ENCODE data around the gene TACR2.

The TACR2 gene

DNA sequence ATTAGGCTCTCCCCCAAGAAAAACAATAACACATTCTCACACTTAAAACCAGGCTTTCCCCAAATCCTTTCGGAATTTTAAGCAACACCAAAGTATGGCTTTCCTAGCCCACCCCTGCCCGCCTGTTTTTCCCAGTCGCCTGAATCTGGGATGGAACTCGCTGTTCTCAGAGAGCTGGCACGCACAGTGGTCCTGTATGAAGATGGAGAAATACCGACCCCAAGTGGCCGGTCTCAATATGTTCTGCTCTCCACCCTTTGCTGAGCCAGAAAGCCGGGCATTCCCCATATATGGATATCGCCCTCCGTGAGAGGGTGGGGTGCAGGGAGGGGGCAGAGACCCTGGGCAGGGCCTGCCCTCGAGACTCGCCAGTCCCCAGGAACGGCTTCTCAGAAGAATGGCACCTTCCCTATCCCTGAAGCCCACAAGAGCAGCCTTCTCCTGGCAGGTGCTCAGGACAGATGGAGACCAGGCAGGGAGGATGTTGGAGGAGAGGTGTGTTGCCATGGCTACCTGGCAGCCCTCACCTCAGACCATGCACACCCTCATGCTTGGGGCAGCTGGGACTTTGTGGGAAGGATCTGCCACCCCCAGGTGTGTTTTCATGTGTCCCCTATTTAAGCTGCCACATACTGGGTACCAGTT lies 3.4 kb downstream of the TACR2 start:
- Histone ChIP-seq H3K4me1 (ENCODE audit: low read depth, poor library complexity, severe bottlenecking) (peaks cover 10% of the 10 kb centered on the region), H3K4me2 (no peak overlapping the region), H3K4me3 (IDR thresholded peaks at IDR 0.05; ENCODE audit: insufficient read depth, low read depth, low read length) (no peak overlapping the region)

GRCh38 chr10:69412232-69412790 lies 4.4 kb downstream of the TACR2 start:
- H3K4me2 ChIP-seq = no peak overlapping the region

More for the DNA sequence above, 3.4 kb downstream of the TACR2 start:
- H4K20me1 ChIP-seq (ENCODE audit: insufficient read depth) = no peaks in the 10 kb centered on the region
- no peaks in the 10 kb centered on the region for H3K36me3 ChIP-seq (ENCODE audit: insufficient read depth)
- H2AFZ ChIP-seq (ENCODE audit: low read depth) = no peak overlapping the region
- H3K27me3 ChIP-seq (ENCODE audit: insufficient read depth, low read depth) = no peaks in the 10 kb centered on the region
- no peaks in the 10 kb centered on the region for H3K79me2 ChIP-seq (ENCODE audit: insufficient read depth, low read depth)
- no peak overlapping the region for H3K9ac ChIP-seq
- H3K27ac ChIP-seq = no peak overlapping the region
- no peak for TF ChIP-seq CTCF (conservative IDR thresholded peaks at IDR 0.05; ENCODE audit: low read depth, low read length)

DNA sequence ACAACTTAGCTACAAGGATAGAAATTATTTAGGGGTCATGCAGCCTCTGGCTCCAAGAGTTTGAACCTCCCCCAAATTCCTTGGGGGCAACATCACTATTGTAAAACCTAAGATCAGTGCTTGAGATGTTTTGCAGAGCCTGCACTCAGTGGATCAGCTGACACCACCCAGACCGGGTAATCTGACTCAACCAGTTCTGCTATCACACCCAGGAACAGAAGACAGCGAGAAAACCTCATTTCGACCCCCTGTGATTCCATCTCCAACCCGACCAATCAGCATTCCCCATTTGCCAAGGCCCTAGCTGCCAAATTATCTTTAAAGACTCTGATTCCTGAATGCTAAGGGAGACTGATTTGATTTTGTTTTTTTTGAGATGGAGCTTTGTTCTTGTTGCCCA lies 5.2 kb downstream of the TACR2 start:
- TF ChIP-seq CTCF (conservative IDR thresholded peaks at IDR 0.05; ENCODE audit: low read depth, low read length) = no peak
- no peak overlapping the region for H3K4me3 ChIP-seq (IDR thresholded peaks at IDR 0.05; ENCODE audit: insufficient read depth, low read depth, low read length)
- no peak overlapping the region for H3K4me2 ChIP-seq
- H2AFZ ChIP-seq (ENCODE audit: low read depth) = no peak overlapping the region
- H4K20me1 ChIP-seq (ENCODE audit: insufficient read depth) = no peaks in the 10 kb centered on the region
- H3K27ac ChIP-seq = no peak overlapping the region
- H3K36me3 ChIP-seq (ENCODE audit: insufficient read depth) = no peaks in the 10 kb centered on the region
- no peaks in the 10 kb centered on the region for H3K79me2 ChIP-seq (ENCODE audit: insufficient read depth, low read depth)
- no peaks in the 10 kb centered on the region for H3K27me3 ChIP-seq (ENCODE audit: insufficient read depth, low read depth)
- H3K4me1 ChIP-seq (ENCODE audit: low read depth, poor library complexity, severe bottlenecking) = peaks cover 11% of the 10 kb centered on the region
- H3K9ac ChIP-seq = no peak overlapping the region

More at GRCh38 chr10:69412232-69412790, 4.4 kb downstream of the TACR2 start:
- H3K4me3 ChIP-seq (IDR thresholded peaks at IDR 0.05; ENCODE audit: insufficient read depth, low read depth, low read length) = no peak overlapping the region
- H3K9ac ChIP-seq = no peak overlapping the region
- TF ChIP-seq CTCF (conservative IDR thresholded peaks at IDR 0.05; ENCODE audit: low read depth, low read length) = no peak
- no peaks in the 10 kb centered on the region for H3K27me3 ChIP-seq (ENCODE audit: insufficient read depth, low read depth)
- no peaks in the 10 kb centered on the region for H3K36me3 ChIP-seq (ENCODE audit: insufficient read depth)
- H4K20me1 ChIP-seq (ENCODE audit: insufficient read depth) = no peaks in the 10 kb centered on the region
- no peak overlapping the region for H2AFZ ChIP-seq (ENCODE audit: low read depth)
- H3K4me1 ChIP-seq (ENCODE audit: low read depth, poor library complexity, severe bottlenecking) = peaks cover 11% of the 10 kb centered on the region
- H3K79me2 ChIP-seq (ENCODE audit: insufficient read depth, low read depth) = no peaks in the 10 kb centered on the region
- H3K27ac ChIP-seq = no peak overlapping the region

DNA sequence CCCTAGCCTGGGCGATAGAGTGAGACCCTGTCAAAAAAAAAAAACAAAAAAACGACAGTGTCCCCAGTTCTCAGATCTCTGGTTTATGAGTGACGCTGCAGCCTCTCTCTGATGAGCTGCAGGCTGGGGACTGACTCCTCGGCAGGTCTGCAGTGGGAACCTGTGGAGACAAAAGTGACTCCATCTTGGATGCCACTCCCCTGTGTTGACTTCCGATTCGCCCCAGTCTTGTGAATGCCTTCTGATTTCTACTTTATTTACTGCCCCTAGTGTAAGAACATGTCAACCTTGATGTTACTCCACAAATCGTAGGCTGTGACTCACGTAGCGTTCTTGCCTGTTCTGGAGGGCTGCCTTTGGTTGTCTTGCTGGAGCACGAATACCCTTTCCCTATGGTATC lies 6.2 kb downstream of the TACR2 start:
- no peak overlapping the region for H3K27ac ChIP-seq
- H3K4me3 ChIP-seq (IDR thresholded peaks at IDR 0.05; ENCODE audit: insufficient read depth, low read depth, low read length) = no peak overlapping the region
- no peaks in the 10 kb centered on the region for H3K79me2 ChIP-seq (ENCODE audit: insufficient read depth, low read depth)
- no peak overlapping the region for H2AFZ ChIP-seq (ENCODE audit: low read depth)
- no peaks in the 10 kb centered on the region for H3K36me3 ChIP-seq (ENCODE audit: insufficient read depth)
- no peak overlapping the region for H3K4me2 ChIP-seq
- no peak overlapping the region for H3K9ac ChIP-seq
- no peaks in the 10 kb centered on the region for H4K20me1 ChIP-seq (ENCODE audit: insufficient read depth)
- TF ChIP-seq CTCF (conservative IDR thresholded peaks at IDR 0.05; ENCODE audit: low read depth, low read length) = no peak
- H3K27me3 ChIP-seq (ENCODE audit: insufficient read depth, low read depth) = no peaks in the 10 kb centered on the region
- H3K4me1 ChIP-seq (ENCODE audit: low read depth, poor library complexity, severe bottlenecking) = peaks cover 11% of the 10 kb centered on the region

Data from KMS-11 (cell line).